ENCODE data around the gene PSME1. TPM values are rescaled to one million over a fixed set of nuclear protein-coding genes. Genes with fewer than 3 reads are reported as not detected.

Gene PSME1
- total RNA-seq, 4 donors from 2014 or later = 100 to 256 (median 116) TPM

- DNase-seq = no peak
- Histone ChIP-seq H3K27me3 (no peaks in the 10 kb centered on the region), H3K4me3 (no peak overlapping the region), H3K36me3 (no peaks in the 10 kb centered on the region), H3K9me3 (no peaks in the 10 kb centered on the region), H3K27ac (peak overlapping the region in 2 of 4 donors; percentile 59 to 81), H3K4me1 (peaks cover 4 to 25% (median 5%) of the 10 kb centered on the region in 3 donors)
- 10 to 71% methylated on average over 1 to 5 of the region's 7 CpGs for WGBS, 2 donors
- TF ChIP-seq POLR2A (IDR thresholded peaks at IDR 0.05) = no peak
- TF ChIP-seq, protein P1, sequence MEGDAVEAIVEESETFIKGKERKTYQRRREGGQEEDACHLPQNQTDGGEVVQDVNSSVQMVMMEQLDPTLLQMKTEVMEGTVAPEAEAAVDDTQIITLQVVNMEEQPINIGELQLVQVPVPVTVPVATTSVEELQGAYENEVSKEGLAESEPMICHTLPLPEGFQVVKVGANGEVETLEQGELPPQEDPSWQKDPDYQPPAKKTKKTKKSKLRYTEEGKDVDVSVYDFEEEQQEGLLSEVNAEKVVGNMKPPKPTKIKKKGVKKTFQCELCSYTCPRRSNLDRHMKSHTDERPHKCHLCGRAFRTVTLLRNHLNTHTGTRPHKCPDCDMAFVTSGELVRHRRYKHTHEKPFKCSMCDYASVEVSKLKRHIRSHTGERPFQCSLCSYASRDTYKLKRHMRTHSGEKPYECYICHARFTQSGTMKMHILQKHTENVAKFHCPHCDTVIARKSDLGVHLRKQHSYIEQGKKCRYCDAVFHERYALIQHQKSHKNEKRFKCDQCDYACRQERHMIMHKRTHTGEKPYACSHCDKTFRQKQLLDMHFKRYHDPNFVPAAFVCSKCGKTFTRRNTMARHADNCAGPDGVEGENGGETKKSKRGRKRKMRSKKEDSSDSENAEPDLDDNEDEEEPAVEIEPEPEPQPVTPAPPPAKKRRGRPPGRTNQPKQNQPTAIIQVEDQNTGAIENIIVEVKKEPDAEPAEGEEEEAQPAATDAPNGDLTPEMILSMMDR (IDR thresholded peaks at IDR 0.05) = no peak
- intact Hi-C loops (cut with DNase I) = no loop called here
Measured at GRCh38 chr14:24130717-24131548, 5.1 kb upstream of the PSME1 start.

- WGBS, 2 donors = 85 to 100% methylated on average over 1 to 8 of the region's 15 CpGs
- Histone ChIP-seq H3K4me1 (peaks cover 5 to 28% (median 7%) of the 10 kb centered on the region in 3 donors), H3K4me3 (no peak overlapping the region), H3K27me3 (no peaks in the 10 kb centered on the region), H3K27ac (peak overlapping the region in 2 of 4 donors; percentile 59 to 81), H3K36me3 (no peaks in the 10 kb centered on the region), H3K9me3 (no peaks in the 10 kb centered on the region)
- intact Hi-C loops (cut with DNase I) = no loop called here
- no peak for DNase-seq
- TF ChIP-seq, protein P1 (IDR thresholded peaks at IDR 0.05) = no peak
- no peak for TF ChIP-seq POLR2A (IDR thresholded peaks at IDR 0.05)
Measured at GRCh38 chr14:24131549-24131966, 4.4 kb upstream of the PSME1 start.

DNA sequence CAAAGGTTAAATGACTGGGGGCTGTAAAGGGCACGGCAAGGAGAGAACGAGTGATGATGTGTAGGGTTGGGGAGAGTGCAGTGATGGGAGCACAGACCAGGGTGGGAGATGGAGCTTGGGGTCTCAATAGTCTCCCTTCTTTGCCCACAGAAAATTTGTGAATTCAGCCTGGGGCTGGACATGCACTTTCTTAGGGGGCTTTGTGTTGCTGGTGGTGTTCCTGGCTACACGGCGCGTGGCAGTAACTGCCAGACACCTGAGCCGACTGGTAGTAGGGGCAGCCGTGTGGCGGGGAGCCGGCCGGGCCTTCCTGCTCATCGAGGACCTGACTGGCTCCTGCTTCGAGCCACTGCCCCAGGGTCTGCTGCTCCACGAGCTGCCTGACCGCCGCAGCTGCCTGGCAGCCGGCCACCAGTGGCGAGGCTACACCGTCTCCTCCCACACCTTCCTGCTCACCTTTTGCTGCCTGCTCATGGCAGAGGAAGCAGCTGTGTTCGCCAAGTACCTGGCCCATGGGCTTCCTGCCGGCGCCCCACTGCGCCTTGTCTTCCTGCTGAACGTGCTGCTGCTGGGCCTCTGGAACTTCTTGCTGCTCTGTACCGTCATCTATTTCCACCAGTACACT is 3.8 kb upstream of the PSME1 start:
- WGBS, 2 donors = 42 to 44% methylated on average over 14 to 18 of the region's 24 CpGs
- TF ChIP-seq, protein P1 (IDR thresholded peaks at IDR 0.05) = no peak
- TF ChIP-seq POLR2A (IDR thresholded peaks at IDR 0.05) = no peak
- Histone ChIP-seq H3K27me3 (no peaks in the 10 kb centered on the region), H3K9me3 (no peaks in the 10 kb centered on the region), H3K27ac (peak overlapping the region in 2 of 4 donors; percentile 59 to 81), H3K4me1 (peaks cover 11 to 34% (median 13%) of the 10 kb centered on the region in 3 donors), H3K36me3 (peaks cover 0 to 1% (median 0%) of the 10 kb centered on the region in 3 donors), H3K4me3 (no peak overlapping the region)
- intact Hi-C loops (cut with DNase I) = no loop called here
- no peak for DNase-seq

DNA sequence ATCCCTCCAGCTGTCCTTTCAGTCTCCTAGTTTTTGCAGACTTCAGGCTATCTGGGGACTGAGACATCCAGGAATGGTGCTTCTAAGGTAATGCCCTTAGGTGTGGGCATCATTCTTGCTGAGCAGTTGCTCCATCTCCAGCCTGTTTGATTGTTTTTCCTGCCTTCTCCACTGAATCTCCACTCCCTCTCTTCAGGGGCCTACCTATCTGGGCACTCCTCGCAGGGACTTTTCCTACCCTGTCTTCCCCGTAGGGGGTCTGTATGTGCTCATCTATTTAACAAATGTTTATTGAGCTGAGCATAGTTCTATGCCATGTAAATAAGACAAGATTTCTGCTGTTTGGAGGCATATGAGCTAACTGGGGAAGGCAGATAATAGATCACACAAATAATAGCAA is 3.0 kb upstream of the PSME1 start:
- TF ChIP-seq POLR2A (IDR thresholded peaks at IDR 0.05) = no peak
- TF ChIP-seq, protein P1 (IDR thresholded peaks at IDR 0.05) = no peak
- H3K27me3 ChIP-seq = no peaks in the 10 kb centered on the region
- H3K4me3 ChIP-seq = no peak overlapping the region
- DNase-seq = no peak
- H3K27ac ChIP-seq = no peak overlapping the region
- H3K36me3 ChIP-seq = peaks cover 3 to 9% (median 5%) of the 10 kb centered on the region in 3 donors
- intact Hi-C loops (cut with DNase I) = no loop called here
- H3K9me3 ChIP-seq = no peaks in the 10 kb centered on the region
- WGBS, 2 donors = 91 to 100% methylated on average over 2 of the region's 2 CpGs
- peaks cover 19 to 42% (median 20%) of the 10 kb centered on the region in 3 donors for H3K4me1 ChIP-seq

- TF ChIP-seq, protein P1 (IDR thresholded peaks at IDR 0.05) = no peak
- TF ChIP-seq POLR2A (IDR thresholded peaks at IDR 0.05) = no peak
- H3K9me3 ChIP-seq = no peaks in the 10 kb centered on the region
- H3K36me3 ChIP-seq = peaks cover 10 to 17% (median 12%) of the 10 kb centered on the region in 3 donors
- intact Hi-C loops (cut with DNase I) = no loop called here
- no peaks in the 10 kb centered on the region for H3K27me3 ChIP-seq
- 73 to 94% methylated on average over 1 of the region's 1 CpG for WGBS, 2 donors
- no peak overlapping the region for H3K4me3 ChIP-seq
- DNase-seq = no peak
- H3K4me1 ChIP-seq = peaks cover 20 to 50% (median 25%) of the 10 kb centered on the region in 3 donors
- H3K27ac ChIP-seq = no peak overlapping the region
Measured at GRCh38 chr14:24133735-24134134, 2.3 kb upstream of the PSME1 start.
